HCT116 (cell line): Measurements from ENCODE around the gene HSPG2.

Experiments used
- POLR2A ChIP-seq: IDR thresholded peaks from 2 replicates; pipeline ENCODE4 v1.7.0; 2011; ENCODE audit warnings: borderline replicate concordance; ENCODE audit not compliant: insufficient read depth, insufficient read length; ENCODE audit errors: extremely low read depth
- TF ChIP-seq, protein P1 (sequence below), 3 experiments: fragments of 200-600 bp in 1 of 3; sonication (generic) in 1 of 3; IDR thresholded peaks in 2 of 3; conservative IDR thresholded peaks in 1 of 3; 2 replicates each; pipeline ENCODE4 v1.5.1; 2012 to 2017; ENCODE audit warnings: low read depth in 2 of 3, low read length in 2 of 3, antibody characterized with exemption in 1 of 3, borderline replicate concordance in 1 of 3, control low read depth in 1 of 3, mild to moderate bottlenecking in 1 of 3, mixed read lengths in 1 of 3, mixed run types in 1 of 3, moderate library complexity in 1 of 3; ENCODE audit not compliant: insufficient read depth in 1 of 3

DNA sequence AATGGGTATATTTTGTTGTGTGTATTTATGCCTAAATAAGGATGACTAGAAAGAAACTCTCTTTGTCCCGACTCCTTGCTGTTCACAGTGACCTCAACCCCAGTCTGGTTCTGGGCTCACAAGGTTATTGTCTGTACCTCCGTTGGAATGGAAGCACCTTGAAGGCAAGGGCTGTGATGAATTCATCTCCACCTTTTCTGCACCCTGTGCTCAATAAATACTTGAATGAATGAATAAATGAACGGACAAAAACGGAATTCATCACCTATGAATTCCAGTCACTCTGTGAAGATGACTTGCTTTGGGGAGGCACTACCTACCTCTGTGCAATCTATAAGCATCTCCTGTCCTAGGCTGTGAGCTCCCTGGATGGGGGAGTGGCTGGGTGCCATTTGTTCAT, 39.3 kb downstream of the HSPG2 start:
- TF ChIP-seq, protein P1, sequence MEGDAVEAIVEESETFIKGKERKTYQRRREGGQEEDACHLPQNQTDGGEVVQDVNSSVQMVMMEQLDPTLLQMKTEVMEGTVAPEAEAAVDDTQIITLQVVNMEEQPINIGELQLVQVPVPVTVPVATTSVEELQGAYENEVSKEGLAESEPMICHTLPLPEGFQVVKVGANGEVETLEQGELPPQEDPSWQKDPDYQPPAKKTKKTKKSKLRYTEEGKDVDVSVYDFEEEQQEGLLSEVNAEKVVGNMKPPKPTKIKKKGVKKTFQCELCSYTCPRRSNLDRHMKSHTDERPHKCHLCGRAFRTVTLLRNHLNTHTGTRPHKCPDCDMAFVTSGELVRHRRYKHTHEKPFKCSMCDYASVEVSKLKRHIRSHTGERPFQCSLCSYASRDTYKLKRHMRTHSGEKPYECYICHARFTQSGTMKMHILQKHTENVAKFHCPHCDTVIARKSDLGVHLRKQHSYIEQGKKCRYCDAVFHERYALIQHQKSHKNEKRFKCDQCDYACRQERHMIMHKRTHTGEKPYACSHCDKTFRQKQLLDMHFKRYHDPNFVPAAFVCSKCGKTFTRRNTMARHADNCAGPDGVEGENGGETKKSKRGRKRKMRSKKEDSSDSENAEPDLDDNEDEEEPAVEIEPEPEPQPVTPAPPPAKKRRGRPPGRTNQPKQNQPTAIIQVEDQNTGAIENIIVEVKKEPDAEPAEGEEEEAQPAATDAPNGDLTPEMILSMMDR (IDR thresholded peaks at IDR 0.05 in 2 of 3, conservative IDR thresholded peaks at IDR 0.05 in 1 of 3; ENCODE audit: borderline replicate concordance in 1 of 3, insufficient read depth in 1 of 3, low read depth in 2 of 3, low read length in 2 of 3): no peak
- no peak for TF ChIP-seq POLR2A
